Measurements from ENCODE around the gene CHCHD3. TPM values are rescaled to one million over a fixed set of nuclear protein-coding genes. Genes with fewer than 3 reads are reported as not detected.

CHCHD3 gene
- total and polyA plus RNA-seq, 2 donors (not counting 1 experiment from before 2014, with no cell fraction given): 80.8 to 94.0 TPM

- DNase-seq (ENCODE audit: low read depth in 2 of 2): peak in 1 of 2 donors; percentile 81
- no peaks in the 10 kb centered on the region for H4K20me1 ChIP-seq (ENCODE audit: control insufficient read depth, extremely low read depth, insufficient read depth, low read length)
- no peak for TF ChIP-seq CTCF (conservative IDR thresholded peaks at IDR 0.05 in 1 of 2, IDR thresholded peaks at IDR 0.05 in 1 of 2; ENCODE audit: low read depth in 1 of 2, low read length in 2 of 2)
- H3K4me1 ChIP-seq (ENCODE audit: control insufficient read depth, extremely low read depth, insufficient read depth, low read length): no peaks in the 10 kb centered on the region
- no peak overlapping the region for H3K27ac ChIP-seq (ENCODE audit: insufficient read depth, low read length)
- H3K27me3 ChIP-seq (ENCODE audit: control insufficient read depth, insufficient read depth, low read length): peaks cover 11% of the 10 kb centered on the region
- no peaks in the 10 kb centered on the region for H3K9me3 ChIP-seq (ENCODE audit: control insufficient read depth, insufficient read depth, low read depth, low read length)
- no peaks in the 10 kb centered on the region for H3K79me2 ChIP-seq (ENCODE audit: control insufficient read depth, insufficient read depth, low read length)
- no peaks in the 10 kb centered on the region for H3K36me3 ChIP-seq (ENCODE audit: control insufficient read depth, insufficient read depth, low read length)
- no peak overlapping the region for H3K4me3 ChIP-seq (replicated peaks in 1 of 4; ENCODE audit: control extremely low read depth in 1 of 4, insufficient read depth in 1 of 4, low read depth in 3 of 4, low read length in 4 of 4)
- no peak overlapping the region for H2AFZ ChIP-seq (ENCODE audit: low read length)
- H3K4me2 ChIP-seq (ENCODE audit: extremely low read depth, insufficient read depth, low read length): no peak overlapping the region
- H3K9ac ChIP-seq (ENCODE audit: insufficient read depth, low read length): no peak overlapping the region
Measured at GRCh38 chr7:132752431-132752830, 329.5 kb downstream of the CHCHD3 start.

GRCh38 chr7:132751244-132751647 is 330.6 kb downstream of the CHCHD3 start:
- H3K27ac ChIP-seq (ENCODE audit: insufficient read depth, low read length): no peak overlapping the region
- no peaks in the 10 kb centered on the region for H3K9me3 ChIP-seq (ENCODE audit: control insufficient read depth, insufficient read depth, low read depth, low read length)
- H3K27me3 ChIP-seq (ENCODE audit: control insufficient read depth, insufficient read depth, low read length): peaks cover 11% of the 10 kb centered on the region
- no peaks in the 10 kb centered on the region for H3K4me1 ChIP-seq (ENCODE audit: control insufficient read depth, extremely low read depth, insufficient read depth, low read length)
- no peaks in the 10 kb centered on the region for H3K36me3 ChIP-seq (ENCODE audit: control insufficient read depth, insufficient read depth, low read length)
- TF ChIP-seq CTCF (conservative IDR thresholded peaks at IDR 0.05 in 1 of 2, IDR thresholded peaks at IDR 0.05 in 1 of 2; ENCODE audit: low read depth in 1 of 2, low read length in 2 of 2) (no peak), EZH2 (IDR thresholded peaks at IDR 0.05; ENCODE audit: low read length, missing control alignments) (no peak)
- no peaks in the 10 kb centered on the region for H4K20me1 ChIP-seq (ENCODE audit: control insufficient read depth, extremely low read depth, insufficient read depth, low read length)
- no peak for DNase-seq (ENCODE audit: low read depth in 2 of 2)
- no peaks in the 10 kb centered on the region for H3K79me2 ChIP-seq (ENCODE audit: control insufficient read depth, insufficient read depth, low read length)
- no peak overlapping the region for H3K4me2 ChIP-seq (ENCODE audit: extremely low read depth, insufficient read depth, low read length)
- no peak overlapping the region for H3K9ac ChIP-seq (ENCODE audit: insufficient read depth, low read length)
- no peak overlapping the region for H2AFZ ChIP-seq (ENCODE audit: low read length)
- no peak overlapping the region for H3K4me3 ChIP-seq (replicated peaks in 1 of 4; ENCODE audit: control extremely low read depth in 1 of 4, insufficient read depth in 1 of 4, low read depth in 3 of 4, low read length in 4 of 4)

- peak overlapping the region; percentile 48 for H3K4me2 ChIP-seq (ENCODE audit: extremely low read depth, insufficient read depth, low read length)
- H3K36me3 ChIP-seq (ENCODE audit: control insufficient read depth, insufficient read depth, low read length): no peaks in the 10 kb centered on the region
- H3K9me3 ChIP-seq (ENCODE audit: control insufficient read depth, insufficient read depth, low read depth, low read length): no peaks in the 10 kb centered on the region
- no peak overlapping the region for H3K9ac ChIP-seq (ENCODE audit: insufficient read depth, low read length)
- peaks cover 11% of the 10 kb centered on the region for H3K27me3 ChIP-seq (ENCODE audit: control insufficient read depth, insufficient read depth, low read length)
- H2AFZ ChIP-seq (ENCODE audit: low read length): no peak overlapping the region
- no peaks in the 10 kb centered on the region for H4K20me1 ChIP-seq (ENCODE audit: control insufficient read depth, extremely low read depth, insufficient read depth, low read length)
- peak overlapping the region in 2 of 4 experiments; percentile 20 to 34 for H3K4me3 ChIP-seq (replicated peaks in 1 of 4; ENCODE audit: control extremely low read depth in 1 of 4, insufficient read depth in 1 of 4, low read depth in 3 of 4, low read length in 4 of 4)
- DNase-seq (ENCODE audit: low read depth in 2 of 2): peak; percentile 43 to 59
- TF ChIP-seq EZH2 (IDR thresholded peaks at IDR 0.05; ENCODE audit: low read length, missing control alignments) (peak; percentile 4), CTCF (conservative IDR thresholded peaks at IDR 0.05 in 1 of 2, IDR thresholded peaks at IDR 0.05 in 1 of 2; ENCODE audit: low read depth in 1 of 2, low read length in 2 of 2) (no peak)
- H3K4me1 ChIP-seq (ENCODE audit: control insufficient read depth, extremely low read depth, insufficient read depth, low read length): no peaks in the 10 kb centered on the region
- H3K79me2 ChIP-seq (ENCODE audit: control insufficient read depth, insufficient read depth, low read length): no peaks in the 10 kb centered on the region
- H3K27ac ChIP-seq (ENCODE audit: insufficient read depth, low read length): no peak overlapping the region
Measured at GRCh38 chr7:132750530-132751217, 331.2 kb downstream of the CHCHD3 start.
